Measurements from ENCODE around the gene PCGF3. TPM values are rescaled to one million over a fixed set of nuclear protein-coding genes. Genes with fewer than 3 reads are reported as not detected.

The PCGF3 gene
- total RNA-seq, result 34.7 TPM
- long read RNA-seq, full-length matches to known transcripts, result 54 of 78 reads
- long read RNA-seq, partial matches to known transcripts, result 3 of 78 reads
- long read RNA-seq, other reads (novel, unspliced or antisense), result 21 of 78 reads

DNA sequence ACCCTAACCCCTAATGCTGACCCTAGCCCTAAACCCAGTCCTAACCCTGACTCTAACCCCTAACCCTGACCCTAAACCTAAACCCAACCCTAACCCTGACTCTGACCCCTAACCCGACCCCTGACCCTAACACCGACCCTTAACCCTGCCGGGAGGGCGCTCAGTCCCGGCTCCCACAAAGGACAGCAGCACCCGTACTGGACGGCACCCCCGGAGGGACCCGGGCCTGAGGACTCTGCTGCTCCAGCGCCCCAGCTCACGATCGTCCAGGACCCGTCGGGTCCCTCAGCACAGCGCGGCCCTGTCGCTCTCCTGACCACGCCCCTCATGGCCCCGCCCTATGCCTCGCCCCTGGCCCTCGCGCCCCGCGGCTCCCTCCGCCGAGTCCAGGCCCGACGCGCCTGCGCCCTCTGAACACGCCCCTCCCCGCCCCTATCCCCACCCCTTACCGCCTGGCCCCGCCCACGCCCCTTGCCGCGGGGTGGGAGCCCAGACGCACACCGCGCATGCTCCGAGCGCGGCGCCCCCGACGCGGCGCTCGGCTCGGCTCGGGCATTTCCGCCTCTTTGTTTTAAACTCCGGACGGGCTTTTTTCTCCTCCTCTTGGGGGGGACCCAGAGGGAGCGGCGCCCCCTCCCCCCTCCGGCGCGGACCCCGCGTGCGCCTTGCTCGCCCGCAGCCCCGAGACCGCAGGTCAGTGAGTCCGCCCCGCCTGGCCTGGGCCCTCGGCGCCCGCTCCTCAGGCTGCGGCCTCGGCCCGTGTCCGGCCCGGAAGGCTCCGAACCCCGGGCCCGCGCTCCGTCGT, at the start of gene PCGF3:
TSS of gene PCGF3 (plus strand) at position 555 of the 805 bp plus-strand sequence. CDS start 27,849 bp downstream, outside the sequence.
- DNase-seq (ENCODE audit: low spot score), result peak; percentile 100

GRCh38 chr4:656436-657337, 48.9 kb upstream of the PCGF3 start:
- DNase-seq (ENCODE audit: low spot score), result no peak

DNA sequence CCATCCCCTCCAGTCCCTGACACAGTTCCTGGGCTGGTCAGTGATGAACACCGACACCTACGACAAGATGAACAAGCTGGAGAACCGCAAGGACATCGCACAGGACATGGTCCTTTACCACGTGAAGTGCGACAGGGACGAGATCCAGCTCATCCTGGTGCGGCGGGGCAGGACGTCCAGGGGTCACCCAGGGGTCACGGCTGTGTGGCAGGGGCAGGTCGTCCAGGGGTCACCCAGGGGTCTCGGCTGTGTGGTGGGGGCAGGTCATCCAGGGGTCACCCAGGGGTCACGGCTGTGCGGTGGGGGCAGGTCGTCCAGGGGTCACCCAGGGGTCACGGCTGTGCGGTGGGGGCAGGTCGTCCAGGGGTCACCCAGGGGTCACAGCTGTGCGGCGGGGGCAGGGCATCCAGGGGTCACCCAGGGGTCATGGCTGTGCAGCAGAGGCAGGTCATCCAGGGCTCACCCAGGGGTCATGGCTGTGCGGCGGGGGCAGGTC, 48.2 kb upstream of the PCGF3 start:
- DNase-seq (ENCODE audit: low spot score), result no peak

- DNase-seq (ENCODE audit: low spot score), result no peak
Observed at GRCh38 chr4:657834-658667, 47.6 kb upstream of the PCGF3 start.

DNA sequence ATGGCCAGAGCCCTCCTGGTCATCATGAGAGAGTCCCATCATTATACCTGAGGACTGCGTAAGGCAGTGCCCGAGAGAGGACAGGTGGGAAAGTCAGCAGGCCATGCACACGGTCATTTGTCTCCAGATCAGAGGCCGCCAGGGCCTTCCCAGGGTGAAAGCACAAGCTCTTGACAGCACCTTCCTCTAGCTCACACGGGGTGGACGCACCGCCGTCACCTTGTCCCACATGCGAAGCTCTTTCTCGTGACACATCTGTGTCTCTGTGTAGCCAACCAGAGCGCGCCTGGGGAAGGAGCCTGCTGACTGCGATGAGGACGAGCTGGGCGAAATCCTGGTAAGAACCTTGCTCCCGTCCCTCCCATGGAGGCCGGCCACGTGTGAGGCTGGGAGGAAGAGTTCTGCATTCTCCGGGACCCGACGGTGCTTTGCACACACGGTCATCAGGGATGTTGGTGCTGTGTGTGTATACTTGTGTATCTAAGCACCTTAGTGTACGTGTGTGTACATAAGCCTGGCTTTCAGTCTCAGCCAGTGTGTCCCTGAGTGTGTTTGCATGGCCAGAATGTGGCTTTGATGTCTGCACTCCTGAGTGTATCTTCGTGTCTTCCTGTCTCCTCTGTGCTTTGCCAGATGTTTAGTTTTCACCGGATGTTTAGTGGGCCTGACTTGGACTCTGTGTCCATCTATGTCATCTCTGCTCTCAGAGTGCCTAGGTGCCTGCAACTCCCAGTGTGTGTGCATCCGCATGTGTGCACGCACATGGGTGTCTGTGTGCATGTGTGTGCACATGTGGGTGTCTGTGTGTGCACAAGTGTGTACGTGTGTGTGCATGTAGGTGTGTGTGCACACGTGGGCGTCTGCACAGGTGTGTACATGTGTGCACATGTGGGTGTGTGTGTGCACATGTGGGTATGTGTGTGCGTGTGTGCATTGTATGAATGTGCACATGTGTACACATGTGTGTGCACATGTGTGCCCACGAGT, 46.7 kb upstream of the PCGF3 start:
- DNase-seq (ENCODE audit: low spot score), result no peak

DNA sequence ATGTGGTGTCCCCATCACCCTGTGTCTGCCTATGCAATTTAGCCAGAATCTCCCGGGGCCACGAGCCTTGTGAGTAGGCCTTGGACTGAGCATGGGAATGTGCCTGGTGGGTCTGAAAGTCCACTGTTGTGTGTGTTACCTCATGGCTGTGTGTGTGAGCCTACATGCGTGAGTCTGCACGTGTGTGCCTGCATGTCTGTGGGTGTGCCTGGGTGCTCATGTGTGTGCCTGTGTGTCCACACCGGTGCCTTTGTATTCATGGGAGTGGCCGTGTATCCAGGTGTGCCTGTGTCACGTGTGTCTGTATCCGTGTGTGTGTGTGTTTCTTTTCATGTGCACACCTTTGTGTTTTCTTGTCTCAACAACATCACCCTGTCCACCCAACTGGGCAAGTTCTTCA, 45.8 kb upstream of the PCGF3 start:
- DNase-seq (ENCODE audit: low spot score), result no peak

- no peak for DNase-seq (ENCODE audit: low spot score)
Observed at GRCh38 chr4:660401-660800, 45.2 kb upstream of the PCGF3 start.

DNA sequence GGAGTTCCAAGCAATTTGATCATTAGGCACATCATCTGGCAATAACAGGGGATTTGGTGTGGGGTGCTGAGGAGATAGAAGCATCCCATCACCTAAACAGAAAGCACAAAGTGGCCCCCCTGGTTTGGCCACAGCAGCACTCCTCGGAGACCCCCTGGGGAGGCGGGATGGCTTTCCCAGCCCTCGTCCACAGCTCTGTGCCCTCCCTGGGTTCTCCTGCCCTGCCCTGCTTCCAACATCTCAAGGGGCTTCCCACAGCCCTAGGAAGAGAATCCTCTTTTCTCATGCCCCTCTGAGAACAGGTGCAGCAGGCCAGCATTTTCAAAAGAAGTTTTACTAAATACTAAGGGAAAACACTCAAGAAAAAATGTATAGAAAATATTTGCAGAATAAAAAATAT, 44.4 kb upstream of the PCGF3 start:
- DNase-seq (ENCODE audit: low spot score), result no peak

DNA sequence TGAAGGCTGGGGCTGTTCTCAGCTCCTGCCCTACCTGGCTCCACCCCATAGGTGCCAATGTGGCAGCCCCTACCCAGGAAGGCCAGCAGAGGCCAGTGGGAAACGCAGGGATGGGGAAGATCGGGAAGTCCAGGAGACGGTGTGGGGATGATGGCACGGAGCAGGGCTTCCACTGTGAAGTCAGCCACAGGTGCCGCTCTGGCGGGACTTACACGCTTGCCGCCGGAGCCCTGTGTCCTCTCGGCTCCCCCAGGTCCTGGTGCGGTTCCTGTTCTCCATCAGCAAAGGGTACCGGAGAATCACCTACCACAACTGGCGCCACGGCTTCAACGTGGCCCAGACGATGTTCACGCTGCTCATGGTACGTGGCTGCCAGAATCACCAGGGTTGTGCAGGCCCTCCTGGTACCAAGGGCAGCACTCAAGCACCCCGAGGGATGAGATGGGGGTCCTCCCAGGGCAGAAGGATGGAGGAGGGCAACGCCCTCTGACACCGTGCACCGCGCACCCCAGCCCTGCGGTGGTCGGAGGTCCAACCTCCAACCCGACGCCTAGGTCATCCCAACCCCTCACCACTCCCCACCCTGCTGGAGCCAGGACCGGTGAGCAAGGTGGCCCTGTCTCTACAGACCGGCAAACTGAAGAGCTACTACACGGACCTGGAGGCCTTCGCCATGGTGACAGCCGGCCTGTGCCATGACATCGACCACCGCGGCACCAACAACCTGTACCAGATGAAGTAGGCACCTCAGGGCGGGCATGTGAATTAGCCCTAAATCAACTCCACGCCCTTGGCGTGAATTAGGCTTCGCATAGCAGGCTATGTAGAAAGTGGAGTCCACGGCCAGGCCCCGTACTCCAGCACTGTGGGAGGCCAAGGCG, 43.5 kb upstream of the PCGF3 start:
- no peak for DNase-seq (ENCODE audit: low spot score)

DNA sequence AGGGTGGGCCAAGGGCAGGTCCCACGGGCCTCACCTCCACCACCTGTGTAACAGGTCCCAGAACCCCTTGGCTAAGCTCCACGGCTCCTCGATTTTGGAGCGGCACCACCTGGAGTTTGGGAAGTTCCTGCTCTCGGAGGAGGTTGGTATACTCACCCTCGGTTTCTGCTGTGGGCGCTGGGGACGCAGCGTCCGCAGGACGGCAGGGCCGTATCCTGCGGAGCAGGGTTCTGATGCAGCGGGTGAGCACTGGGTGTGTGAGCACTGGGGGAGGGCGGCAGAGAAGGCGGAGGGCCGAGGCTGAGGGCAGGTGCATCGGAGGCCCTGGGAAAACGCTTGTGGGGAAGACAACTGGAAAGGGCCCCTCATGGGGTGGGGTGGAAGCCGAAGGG, 42.6 kb upstream of the PCGF3 start:
- DNase-seq (ENCODE audit: low spot score), result no peak

GRCh38 chr4:663438-664428, 41.9 kb upstream of the PCGF3 start:
- DNase-seq (ENCODE audit: low spot score), result no peak

GRCh38 chr4:664713-665231, 40.9 kb upstream of the PCGF3 start:
- DNase-seq (ENCODE audit: low spot score), result no peak

DNA sequence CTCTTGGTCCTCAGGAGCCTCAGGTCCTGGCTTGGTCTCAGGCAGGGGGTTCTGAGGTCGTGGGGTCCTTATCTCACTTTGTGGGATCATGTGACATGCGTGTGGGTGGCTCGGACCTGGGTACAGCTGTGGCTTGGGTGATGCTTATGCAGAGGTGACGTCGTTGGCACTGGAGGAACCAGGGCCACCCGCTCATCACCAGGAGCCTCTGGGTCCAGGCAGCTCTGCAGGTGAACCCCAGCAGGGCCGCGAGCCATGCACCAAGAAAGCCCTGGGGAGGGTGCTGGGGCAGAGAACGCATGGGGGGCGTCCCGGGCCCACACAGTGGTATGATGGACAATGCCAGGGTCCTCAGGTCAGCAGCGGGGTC, 40.3 kb upstream of the PCGF3 start:
- no peak for DNase-seq (ENCODE audit: low spot score)

GRCh38 chr4:665751-666435, 39.7 kb upstream of the PCGF3 start:
- DNase-seq (ENCODE audit: low spot score), result no peak

GRCh38 chr4:666436-666810, 39.2 kb upstream of the PCGF3 start:
- no peak for DNase-seq (ENCODE audit: low spot score)

GRCh38 chr4:666822-667544, 38.6 kb upstream of the PCGF3 start:
- no peak for DNase-seq (ENCODE audit: low spot score)
